ENCODE measurements around the gene ST6GAL2.

ST6GAL2 gene

DNA sequence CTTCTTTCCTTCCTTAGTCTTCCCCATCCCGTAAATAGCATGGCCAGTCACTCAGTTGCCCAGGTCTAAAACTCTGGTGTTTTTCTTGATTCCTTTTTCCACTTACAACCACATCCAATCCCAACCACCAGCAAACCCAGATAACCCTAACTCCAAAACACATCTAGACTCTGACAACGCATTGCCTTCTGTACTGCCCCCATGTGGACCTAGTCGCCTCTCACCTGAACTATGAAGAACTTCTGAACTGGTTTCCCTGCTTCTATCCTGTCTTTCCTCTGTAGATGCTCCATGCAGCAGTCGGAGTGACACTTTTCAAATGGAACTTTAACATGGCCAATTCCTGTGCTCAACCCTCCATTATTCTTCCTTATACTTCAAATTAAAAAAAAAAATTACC is 26.5 kb downstream of the ST6GAL2 start:
- no peak for DNase-seq

DNA sequence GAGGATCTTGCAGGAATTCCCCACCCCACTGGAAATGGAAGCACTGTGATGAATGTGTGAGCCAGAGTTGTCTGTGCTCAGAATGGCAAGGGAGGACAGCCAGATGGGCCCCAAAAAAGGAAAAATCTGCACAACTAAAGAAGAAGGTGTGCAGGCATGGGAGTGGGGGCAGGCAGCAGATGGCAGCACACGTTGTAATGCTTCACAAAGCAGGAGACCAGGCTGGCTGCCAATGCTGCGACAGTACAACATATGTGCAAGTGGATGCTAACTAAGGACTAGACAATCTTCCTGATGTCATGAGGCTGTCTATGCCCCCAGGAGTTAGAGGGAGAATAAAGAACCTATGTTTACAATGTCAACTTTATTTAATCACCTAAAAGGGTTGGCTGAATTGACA is 27.2 kb downstream of the ST6GAL2 start:
- DNase-seq = no peak

DNA sequence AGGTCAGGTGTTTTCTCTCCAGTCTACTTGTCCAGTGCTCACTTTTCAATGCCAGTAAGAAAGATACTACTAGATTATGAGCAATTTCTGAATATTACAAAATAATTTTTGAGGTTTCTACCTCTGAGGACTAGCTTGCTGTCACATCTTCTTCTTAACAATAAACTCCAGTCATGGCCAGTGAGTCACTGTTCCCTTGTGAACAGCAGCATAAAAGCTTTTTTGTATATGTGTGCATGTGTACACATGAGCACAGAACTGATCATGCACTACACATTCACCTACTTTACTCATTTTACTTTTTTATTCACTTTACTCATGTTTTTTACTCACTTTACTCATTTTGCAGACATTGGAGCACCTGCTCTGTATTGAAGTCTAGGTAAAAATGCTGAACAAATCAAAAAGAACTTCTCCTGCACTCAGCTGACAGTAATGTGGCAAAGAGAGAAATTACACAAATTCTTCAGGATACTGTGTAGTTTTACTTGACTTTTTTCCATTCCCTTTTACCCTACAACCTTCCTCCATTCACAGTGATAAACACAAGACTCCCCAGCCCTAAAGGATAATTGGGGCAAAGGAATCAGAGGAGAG is 28.0 kb downstream of the ST6GAL2 start:
- no peak for DNase-seq

DNA sequence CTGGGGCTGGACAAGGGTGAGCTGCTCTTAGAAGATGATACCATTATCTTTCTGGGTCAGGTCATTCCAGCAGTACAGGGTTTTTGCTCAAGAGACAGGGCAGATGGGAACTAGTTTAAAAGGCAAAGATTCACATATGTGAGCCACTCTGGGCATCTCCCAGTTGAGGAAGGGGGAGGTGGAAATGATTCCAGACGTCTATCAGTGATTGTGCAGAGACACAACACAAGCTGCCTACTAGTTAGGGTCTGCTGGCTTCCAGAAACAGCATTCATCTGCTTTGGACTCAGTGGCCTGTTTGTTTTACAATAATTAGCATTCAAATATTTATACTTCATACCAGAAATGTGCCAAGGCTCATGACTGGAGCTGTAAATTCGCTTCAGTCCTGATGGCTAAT is 32.3 kb downstream of the ST6GAL2 start:
- no peak for DNase-seq

DNA sequence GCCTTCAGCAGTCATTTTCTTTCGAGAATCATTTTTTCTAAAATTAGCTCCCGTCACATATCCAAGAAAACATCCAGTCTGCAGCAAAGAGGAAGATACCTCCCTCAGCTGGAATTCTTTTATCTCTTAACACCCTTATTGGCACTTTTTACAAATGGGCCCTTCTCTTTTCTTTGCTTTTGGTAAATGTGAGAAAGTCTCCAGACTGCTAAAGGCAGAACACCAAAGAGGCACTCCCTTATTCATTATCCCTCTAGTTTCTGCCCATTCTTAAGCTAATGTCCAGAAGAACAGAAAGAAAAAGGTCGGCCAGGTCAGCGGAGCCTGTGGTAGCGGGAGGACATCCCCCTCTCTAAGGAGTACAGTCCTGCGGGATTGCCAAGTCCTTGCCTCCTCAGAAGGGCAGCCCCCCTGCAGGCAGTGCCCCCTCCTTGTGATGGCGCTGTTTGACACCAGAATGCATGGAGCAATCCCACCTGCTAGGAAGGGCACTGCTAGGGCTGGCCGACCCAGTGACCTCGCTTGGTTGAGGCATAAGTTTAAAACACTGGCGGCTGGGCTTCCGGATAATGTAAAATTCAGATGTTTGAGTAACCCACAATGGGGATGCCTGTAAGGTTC is 34.0 kb downstream of the ST6GAL2 start:
- no peak for DNase-seq

DNA sequence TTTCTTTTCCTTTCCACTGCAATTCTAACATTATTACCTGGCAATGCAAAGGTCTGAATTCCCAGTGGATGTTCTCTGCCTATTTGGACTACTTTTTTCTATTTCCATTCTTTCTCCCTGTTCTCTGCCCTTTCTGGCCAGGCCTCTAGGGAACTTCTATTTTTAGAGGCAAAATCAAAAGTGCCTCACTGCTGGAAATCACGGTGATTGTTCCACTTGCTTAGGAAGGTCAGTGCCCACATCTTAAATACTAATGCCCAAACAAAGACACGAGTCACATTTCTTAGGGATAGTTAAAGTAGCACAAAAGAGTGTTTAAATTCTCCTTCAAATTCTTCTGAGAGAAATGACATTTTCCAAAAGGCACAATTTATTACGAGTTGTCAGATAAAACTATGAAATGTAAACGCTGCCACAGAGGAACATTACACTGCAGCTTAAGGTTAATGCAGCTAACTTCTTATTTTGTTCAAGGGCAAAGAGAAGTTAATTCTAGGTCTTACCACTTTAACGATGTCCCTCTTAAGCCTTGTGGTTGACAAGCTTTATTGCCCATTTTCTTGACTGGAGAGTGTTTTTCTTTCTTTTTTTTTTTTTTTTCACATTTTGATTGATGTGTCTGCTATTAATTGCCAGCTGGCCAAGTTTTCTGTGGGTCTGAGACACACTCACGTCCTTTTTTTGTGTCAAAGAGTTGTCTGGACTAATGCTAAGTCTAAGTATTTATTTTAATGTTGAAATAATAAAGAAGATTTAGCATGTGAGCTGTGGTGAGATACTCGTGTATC is 34.7 kb downstream of the ST6GAL2 start:
- no peak for DNase-seq

DNA sequence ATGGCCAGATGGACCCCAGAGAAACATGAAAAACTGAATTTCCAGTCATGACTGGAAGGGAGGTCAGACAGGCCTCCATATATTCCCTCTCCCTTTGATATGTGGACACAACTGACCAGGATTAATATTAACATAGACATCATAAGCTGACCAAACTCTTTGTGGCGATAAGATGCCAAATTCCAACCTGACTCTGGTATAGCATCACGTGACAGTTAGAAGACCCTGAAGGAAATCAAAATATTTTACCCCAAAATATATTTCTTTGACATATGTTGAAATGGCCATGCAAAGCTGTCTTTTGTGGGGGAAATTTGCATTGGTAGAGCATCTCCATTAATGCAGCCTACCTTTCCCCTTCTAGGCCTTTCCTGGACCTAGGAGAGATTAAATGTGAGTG is 36.7 kb downstream of the ST6GAL2 start:
- DNase-seq = no peak

DNA sequence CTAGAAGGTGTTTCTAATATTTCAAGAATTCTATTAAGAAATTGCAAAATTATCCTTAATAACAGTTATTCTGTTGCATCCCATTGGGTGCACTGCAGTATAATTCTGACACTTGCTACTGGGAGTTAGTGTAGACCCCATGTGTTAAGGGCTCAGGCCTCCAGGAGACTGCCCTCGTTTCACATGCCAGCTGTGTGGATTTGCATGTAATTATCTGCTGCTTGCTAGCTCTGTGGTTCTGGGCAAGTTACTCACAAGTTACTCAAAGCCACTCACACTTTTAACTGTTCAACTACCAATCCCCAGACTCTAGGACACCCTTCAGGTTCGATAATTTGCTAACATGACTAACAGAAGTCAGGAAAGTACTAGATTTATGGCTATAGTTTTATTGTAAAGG is 38.6 kb downstream of the ST6GAL2 start:
- DNase-seq = no peak

DNA sequence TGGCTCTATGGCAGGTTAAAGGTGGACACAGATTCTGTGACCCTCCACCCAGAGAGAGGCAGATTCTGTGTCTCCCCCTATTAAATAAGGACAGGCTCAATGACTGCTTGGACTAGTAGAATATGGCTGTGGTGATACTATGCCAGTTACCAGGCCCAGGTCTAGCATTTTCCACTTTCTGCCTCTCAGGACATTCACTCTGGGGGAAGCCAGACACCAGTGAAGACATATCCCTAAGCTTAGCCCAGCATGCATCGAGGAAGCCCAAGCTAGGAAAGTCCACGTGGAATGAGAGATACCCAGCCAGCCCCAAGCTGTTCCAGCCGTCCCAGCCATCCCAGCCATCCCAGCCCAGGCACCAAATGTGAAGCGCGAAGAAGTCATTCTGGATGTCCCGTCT is 40.3 kb downstream of the ST6GAL2 start:
- no peak for DNase-seq

DNA sequence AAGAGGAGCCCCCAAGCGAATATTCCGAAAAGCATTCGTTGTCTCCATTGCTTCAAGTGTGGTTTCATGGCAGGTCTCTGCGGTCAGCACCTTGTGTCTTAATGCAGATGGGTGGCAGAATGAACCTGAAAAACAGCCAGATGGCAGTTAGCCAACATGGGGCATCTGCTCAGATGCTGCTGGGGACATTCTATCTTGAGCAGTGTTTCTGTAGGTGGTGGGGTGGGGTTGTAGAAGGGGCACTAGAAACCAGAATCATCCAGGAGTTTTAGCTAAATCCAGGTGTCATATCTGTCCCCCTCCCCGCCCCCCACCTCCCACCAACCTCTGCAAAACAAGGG is 42.1 kb downstream of the ST6GAL2 start:
- DNase-seq = no peak

DNA sequence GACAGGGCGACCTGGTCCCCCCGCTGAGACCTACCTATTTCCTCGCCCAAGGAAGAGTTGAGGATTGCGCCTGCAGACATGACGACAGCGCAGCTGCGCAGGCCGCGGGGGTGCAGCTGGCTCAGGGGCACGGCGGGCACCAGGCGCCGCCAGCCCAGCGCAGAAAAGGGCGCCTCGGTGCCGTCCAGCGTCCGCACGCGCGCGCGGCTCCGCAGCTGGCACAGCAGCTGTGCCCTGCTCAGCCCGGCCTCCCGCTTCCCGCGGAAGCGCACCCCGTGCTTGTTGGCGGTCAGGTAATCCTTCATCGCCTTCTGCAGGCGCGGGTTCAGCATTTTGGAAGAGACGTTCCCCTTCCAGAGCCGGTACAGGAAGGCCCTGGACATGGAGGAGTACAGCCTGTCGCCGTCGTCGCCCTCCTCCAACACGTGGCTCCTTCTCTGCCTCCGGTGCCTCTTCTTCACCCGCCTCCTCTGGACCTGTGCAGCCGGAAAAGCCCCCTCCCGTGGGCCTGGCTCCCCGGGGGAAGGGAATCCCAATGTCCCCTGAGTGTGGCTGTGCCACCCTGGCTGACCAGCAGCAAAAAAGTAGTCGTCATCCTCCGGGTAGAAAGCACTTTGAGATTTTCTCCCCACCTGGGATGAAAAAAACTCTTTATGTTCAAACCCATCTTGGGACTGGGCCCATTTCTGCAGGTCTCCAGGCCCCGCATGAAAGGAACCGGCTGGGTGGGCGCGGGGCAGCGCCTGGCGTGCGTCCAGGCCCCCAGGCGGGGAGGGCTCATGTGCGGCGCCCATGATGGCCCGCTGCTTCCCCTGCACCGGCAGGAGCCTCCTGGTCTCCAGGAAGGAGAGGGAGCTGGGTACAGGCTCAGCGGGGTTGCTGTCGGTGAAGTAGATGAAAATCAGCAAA is 42.7 kb downstream of the ST6GAL2 start:
- no peak for DNase-seq

DNA sequence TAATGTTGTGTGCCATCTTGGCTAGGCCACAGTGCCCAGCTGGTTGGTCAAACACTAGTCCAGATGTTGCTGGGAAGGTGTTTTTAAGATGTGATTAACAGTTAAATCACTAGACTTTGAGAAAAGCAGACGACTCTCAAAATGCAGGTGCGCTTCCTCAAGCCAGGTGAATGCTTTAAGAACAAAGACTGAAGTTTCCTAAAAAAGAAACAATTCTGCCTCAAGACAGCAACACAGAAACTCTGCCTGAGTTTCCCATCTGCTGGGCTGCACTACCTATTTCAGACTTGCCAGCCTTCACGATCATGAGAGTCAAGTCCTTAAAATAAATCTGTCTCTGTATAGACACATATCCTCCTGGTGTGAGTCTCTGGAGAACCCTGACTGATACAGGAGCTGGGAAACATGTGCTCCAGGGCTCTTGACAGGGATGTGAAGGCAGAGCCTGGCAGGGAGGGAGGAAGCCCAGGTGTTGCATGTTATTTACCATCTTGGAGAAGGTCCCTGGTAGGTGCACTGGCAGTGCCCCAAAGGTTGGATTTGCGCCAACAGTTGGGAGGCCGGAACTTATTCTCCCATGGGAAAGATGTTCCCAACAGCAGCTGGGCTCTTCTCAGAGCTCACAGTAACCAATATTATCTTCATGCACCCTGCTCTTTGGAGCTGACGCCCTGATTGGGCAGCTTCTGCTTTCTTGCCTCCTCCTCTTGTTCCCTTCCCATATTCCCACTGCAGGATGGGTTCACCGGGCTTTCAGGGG is 43.9 kb downstream of the ST6GAL2 start:
- peak; percentile 66 for DNase-seq

DNA sequence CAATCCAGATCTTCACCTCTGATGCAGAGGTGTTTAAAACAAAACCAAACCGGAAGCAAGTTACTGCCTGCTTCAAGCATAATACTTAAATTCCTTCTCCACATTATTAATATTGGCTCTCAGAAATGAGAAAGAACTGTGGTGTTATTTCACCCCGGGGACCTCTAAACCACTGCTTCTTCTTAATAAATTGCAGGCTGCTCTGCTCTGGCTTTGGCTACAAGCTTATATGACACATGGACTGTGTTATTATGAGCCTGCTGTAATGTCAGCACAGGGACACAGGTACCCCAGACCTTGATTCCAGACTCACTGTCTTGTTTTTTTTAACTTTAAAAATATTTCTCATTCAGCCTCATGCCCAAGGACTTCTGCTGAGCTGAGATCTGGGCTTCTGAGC is 45.1 kb downstream of the ST6GAL2 start:
- no peak for DNase-seq

DNA sequence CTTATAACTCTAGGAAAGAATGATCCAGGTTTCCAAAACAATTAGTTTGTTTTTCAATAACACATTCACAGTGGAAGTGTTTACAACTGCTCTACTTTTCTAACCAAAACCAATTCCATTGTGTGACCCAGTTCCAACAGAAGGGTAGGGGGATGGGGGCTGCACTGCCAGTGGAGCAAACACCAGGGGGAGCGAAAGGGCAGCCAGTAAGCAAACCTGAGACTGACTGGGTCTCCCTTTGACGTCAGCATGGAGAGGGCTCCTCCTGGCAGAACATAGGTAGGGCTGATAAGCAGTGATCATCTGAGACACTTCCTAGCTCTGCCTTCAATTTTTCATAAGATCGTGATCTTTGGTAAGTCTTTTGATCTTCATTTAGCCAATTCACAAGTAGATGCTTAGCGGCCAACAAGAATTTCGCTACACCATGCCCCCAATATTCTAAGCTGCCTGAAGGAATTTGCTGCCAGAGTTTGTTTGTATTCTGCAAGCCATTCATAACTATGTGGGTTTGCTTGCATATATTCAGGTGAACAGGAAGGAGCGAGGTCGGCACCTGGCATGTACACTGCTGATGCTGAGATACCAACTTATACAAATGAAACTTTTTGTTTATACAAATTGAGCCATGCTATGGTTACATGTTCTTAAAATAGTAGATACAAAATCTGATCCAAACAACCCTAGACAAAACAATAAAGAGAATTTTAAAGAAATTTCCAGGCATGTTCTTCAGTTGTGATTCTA is 45.9 kb downstream of the ST6GAL2 start:
- DNase-seq = peak; percentile 28

DNA sequence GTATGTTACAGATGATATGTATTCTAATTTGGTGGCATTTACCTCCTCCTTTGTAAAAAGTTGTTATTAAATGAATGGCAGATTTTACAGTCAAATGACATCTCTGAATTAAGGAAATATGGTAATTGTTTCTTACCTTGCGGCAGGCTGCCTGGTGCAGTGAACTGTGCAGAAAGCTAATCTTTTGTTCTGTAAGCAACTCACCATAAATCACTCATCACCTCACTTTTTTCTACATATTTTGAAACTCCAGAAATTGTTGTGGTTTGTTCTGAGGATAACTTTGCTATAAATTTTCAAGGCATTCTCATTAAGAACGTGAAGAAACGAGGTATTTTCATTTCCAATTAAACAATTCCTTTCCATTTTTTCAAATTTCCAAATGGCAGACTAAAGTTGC is 52.7 kb downstream of the ST6GAL2 start:
- DNase-seq = no peak

DNA sequence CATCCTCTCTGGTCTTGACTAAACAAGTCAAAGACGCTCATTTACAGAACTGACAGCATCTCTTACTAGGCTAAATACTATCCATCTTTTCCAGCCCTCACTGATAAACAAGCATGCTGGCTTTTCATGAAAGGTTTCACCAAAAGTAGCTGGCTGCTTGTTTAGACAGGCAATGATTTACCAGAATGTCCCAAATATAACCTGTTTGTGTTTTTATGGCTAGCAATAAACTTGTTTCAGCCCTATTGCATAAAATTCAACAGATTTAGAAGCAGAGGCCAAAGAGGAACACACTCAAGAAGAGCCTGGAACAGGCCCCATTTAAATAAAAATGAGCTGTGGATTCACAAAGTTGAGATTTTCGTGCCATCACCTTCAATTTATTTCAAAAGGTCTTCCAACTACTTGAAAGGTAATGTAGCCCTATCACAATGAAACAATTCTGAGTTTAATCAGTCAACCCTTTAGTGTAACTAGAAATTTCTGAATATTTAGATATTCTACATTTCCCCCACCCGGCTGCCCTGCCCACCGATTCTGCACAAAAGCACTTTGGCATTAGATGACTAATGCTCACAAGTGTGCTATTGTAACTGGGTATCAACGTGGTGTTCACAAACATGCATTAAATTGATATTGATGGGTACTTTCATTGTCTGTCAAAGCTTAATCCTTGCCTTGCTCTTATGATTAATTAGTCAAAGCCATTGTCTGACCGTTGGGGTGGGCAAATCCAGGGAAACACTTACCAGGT is 54.0 kb downstream of the ST6GAL2 start:
- no peak for DNase-seq

DNA sequence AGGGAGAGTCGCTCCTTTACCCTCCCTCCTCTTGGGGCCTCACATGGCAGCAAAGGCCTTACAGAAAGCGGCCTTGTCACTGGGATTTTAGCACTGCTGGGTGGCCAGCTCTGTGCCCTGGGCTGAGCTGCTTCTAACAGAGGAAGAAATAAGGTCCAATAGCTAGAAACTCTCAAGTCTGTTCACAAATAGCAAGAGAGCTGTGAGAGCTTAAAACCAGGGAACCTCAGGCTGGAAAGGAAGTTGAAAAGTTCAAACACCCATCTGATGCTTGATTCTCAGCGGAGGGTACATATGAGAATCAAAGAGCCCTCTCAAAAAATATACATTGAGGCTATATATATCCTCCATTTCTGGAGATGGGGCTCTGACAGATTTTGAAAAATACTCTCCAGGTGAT is 54.7 kb downstream of the ST6GAL2 start:
- no peak for DNase-seq

DNA sequence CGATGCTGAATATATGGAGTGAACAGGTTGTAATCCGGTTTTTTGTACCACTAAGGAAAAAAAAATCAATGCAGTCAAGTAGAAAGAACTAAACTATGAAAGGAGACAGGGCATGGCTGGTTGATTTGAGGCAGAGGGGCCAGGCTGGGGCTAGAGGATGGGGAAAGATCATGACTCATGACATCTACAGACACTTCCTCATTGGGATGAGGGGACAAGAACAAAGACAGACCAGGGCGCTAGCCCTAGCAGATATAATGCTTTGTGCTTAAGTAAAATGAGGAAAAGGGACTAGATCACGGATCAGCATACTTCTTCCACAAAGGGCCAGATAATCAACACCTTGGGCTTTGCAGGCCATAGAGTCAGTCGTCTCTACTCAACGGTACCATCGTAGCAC is 55.8 kb downstream of the ST6GAL2 start:
- no peak for DNase-seq

DNA sequence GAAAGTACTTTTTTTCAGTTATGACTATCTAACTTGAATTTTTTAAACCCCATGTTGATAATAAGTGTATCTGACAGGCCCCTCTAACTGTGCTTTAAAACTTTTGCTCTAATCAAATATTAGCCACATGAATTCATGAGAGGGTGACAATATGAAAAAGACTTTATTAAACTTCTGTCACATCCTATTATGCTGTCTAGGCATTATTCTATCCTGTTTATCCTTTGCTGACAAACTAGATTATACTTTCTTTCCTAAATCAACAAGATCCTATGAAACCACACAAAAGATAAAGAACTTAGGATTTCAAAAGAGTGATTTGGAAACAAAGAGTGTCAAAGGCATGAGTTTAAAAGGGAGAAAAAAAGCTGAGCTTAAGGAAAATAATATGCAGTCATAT is 57.8 kb downstream of the ST6GAL2 start:
- DNase-seq = no peak

DNA sequence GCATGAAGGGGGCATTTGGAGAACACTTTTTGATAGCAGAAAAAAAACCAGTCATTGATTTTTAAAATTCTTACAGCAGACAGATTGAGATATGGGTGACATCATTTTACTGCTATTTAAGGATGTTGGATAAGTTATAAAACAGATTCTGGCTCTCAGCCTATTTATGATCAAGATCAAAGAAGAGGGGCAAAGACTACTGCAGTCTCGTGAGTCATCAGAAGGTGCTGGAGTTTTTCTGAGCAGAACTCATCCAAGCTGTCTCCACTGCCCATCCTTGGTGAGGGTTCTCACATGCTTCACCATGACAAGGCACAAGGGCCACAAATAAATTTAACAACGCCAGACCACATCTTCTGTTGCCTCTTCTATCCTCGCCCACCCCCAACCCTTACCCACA is 58.8 kb downstream of the ST6GAL2 start:
- no peak for DNase-seq

DNA sequence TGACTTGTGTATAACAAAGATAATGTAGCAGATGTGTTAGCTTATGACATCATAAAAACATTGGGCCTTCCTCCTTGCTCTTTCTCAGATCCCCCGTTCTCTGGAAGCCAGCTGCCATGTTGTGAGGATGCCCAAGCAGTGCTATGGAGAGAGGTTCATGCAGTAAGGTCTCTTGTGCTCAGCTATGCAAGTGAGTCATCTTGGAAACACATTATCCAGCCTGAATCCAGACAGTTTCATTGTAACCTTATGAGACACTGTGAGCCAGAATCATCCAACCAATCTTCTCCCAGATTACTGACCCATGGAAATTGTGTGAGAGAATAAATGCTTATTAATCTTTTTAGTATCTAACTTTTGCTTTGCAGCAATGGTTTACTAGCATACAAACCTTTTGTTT is 60.8 kb downstream of the ST6GAL2 start:
- DNase-seq = no peak
